Lower lobe of right lung (tissue), 2 donors: ENCODE measurements around the gene PPP1R7. TPM values are rescaled to one million over a fixed set of nuclear protein-coding genes. Genes with fewer than 3 reads are reported as not detected.
A peak's percentile ranks its signal among the peaks of the same experiment; 100 is the strongest.

Experiments used
- ATAC-seq, 2 donors: fragments of 200-7000 bp; cut with Tn5 transposase; one replicate each; pipeline ENCODE4 v1.9.1; 2020 to 2022; ENCODE audit warnings: mild to moderate bottlenecking in 2 of 2, moderate library complexity in 2 of 2
- DNase-seq: peaks from one replicate; pipeline ENCODE4 v3.0.0-alpha.2; 2020
- H3K27ac ChIP-seq: fragments of 200-600 bp; one replicate; pipeline ENCODE4 v1.8.0; 2022
- H3K27me3 ChIP-seq: fragments of 200-600 bp; one replicate; pipeline ENCODE4 v1.8.0; 2022; ENCODE audit warnings: low read depth
- H3K36me3 ChIP-seq: fragments of 200-600 bp; one replicate; pipeline ENCODE4 v1.8.0; 2022; ENCODE audit warnings: mild to moderate bottlenecking
- H3K4me1 ChIP-seq: fragments of 200-600 bp; one replicate; pipeline ENCODE4 v1.8.0; 2022
- H3K4me3 ChIP-seq: fragments of 200-600 bp; one replicate; pipeline ENCODE4 v1.8.0; 2022; ENCODE audit warnings: mild to moderate bottlenecking
- H3K9me3 ChIP-seq: fragments of 200-600 bp; one replicate; pipeline ENCODE4 v1.8.0; 2022
- CTCF ChIP-seq: fragments of 200-600 bp; IDR thresholded peaks from one replicate; pipeline ENCODE4 v1.8.0; 2022; ENCODE audit warnings: antibody characterized with exemption, mild to moderate bottlenecking
- intact Hi-C: fragments of 100-400 bp; cut with DNase I; formaldehyde crosslinking; loops from one replicate; pipeline ENCODE4 v1.11.0; 2022
- total RNA-seq: library from RNA; stranded (reverse); fragmentation: NEBNext Ultra II Directional; extraction: Animal tissue kit (Norgen Biotek cat#: 25700); gene quantifications from one replicate; pipeline ENCODE4 v1.2.1, GENCODE V29; 2021
- donor health status: DM: no; HTN: yes; CAD: no; lungs with severe emphysema.

Gene PPP1R7
- total RNA-seq, 1 donor from 2014 or later: 58.9 TPM

GRCh38 chr2:241115361-241115760 is 34.9 kb upstream of the PPP1R7 start:
- H3K36me3 ChIP-seq: peaks cover 4% of the 10 kb centered on the region
- no peak overlapping the region for H3K4me3 ChIP-seq
- no peak overlapping the region for H3K27ac ChIP-seq
- no peaks in the 10 kb centered on the region for H3K27me3 ChIP-seq
- ATAC-seq (no peak), DNase-seq (no peak)
- no peaks in the 10 kb centered on the region for H3K4me1 ChIP-seq
- intact Hi-C loops: no loop called here
- TF ChIP-seq CTCF: no peak
- no peaks in the 10 kb centered on the region for H3K9me3 ChIP-seq

GRCh38 chr2:241116606-241117560 is 33.4 kb upstream of the PPP1R7 start:
- H3K36me3 ChIP-seq: peaks cover 4% of the 10 kb centered on the region
- no peak overlapping the region for H3K4me3 ChIP-seq
- DNase-seq (no peak), ATAC-seq (no peak)
- intact Hi-C loops: no loop called here
- H3K4me1 ChIP-seq: no peaks in the 10 kb centered on the region
- H3K27ac ChIP-seq: no peak overlapping the region
- TF ChIP-seq CTCF: no peak
- no peaks in the 10 kb centered on the region for H3K27me3 ChIP-seq
- no peaks in the 10 kb centered on the region for H3K9me3 ChIP-seq

GRCh38 chr2:241118737-241119505 is 31.3 kb upstream of the PPP1R7 start:
- no peak for DNase-seq

GRCh38 chr2:241120440-241120839 is 29.8 kb upstream of the PPP1R7 start:
- Histone ChIP-seq H3K9me3 (no peaks in the 10 kb centered on the region), H3K4me1 (no peaks in the 10 kb centered on the region), H3K36me3 (no peaks in the 10 kb centered on the region), H3K4me3 (no peak overlapping the region), H3K27me3 (no peaks in the 10 kb centered on the region), H3K27ac (no peak overlapping the region)
- intact Hi-C loops: no loop called here
- no peak for TF ChIP-seq CTCF
- ATAC-seq (no peak), DNase-seq (no peak)

More at GRCh38 chr2:241118737-241119505, 31.3 kb upstream of the PPP1R7 start:
- H3K9me3 ChIP-seq: no peaks in the 10 kb centered on the region
- H3K4me3 ChIP-seq: no peak overlapping the region
- no peak for TF ChIP-seq CTCF
- peaks cover 4% of the 10 kb centered on the region for H3K36me3 ChIP-seq
- peak in 1 of 2 donors; percentile 38 for ATAC-seq
- intact Hi-C loops: no loop called here
- H3K27me3 ChIP-seq: no peaks in the 10 kb centered on the region
- no peaks in the 10 kb centered on the region for H3K4me1 ChIP-seq
- no peak overlapping the region for H3K27ac ChIP-seq

GRCh38 chr2:241121008-241121407 is 29.3 kb upstream of the PPP1R7 start:
- TF ChIP-seq CTCF: no peak
- H3K27me3 ChIP-seq: no peaks in the 10 kb centered on the region
- intact Hi-C loops: no loop called here
- no peaks in the 10 kb centered on the region for H3K9me3 ChIP-seq
- no peak overlapping the region for H3K4me3 ChIP-seq
- ATAC-seq: no peak
- H3K27ac ChIP-seq: no peak overlapping the region
- DNase-seq: no peak
- H3K4me1 ChIP-seq: no peaks in the 10 kb centered on the region
- H3K36me3 ChIP-seq: no peaks in the 10 kb centered on the region
